ENCODE data around the gene PHF3. TPM values are rescaled to one million over a fixed set of nuclear protein-coding genes. Genes with fewer than 3 reads are reported as not detected.
A peak's percentile ranks its signal among the peaks of the same experiment; 100 is the strongest.

Gene PHF3
- total RNA-seq (ENCODE audit: unreplicated experiment) = 38.7 TPM
- long read RNA-seq, partial matches to known transcripts = 2 of 6 reads
- long read RNA-seq, other reads (novel, unspliced or antisense) = 3 of 6 reads

DNA sequence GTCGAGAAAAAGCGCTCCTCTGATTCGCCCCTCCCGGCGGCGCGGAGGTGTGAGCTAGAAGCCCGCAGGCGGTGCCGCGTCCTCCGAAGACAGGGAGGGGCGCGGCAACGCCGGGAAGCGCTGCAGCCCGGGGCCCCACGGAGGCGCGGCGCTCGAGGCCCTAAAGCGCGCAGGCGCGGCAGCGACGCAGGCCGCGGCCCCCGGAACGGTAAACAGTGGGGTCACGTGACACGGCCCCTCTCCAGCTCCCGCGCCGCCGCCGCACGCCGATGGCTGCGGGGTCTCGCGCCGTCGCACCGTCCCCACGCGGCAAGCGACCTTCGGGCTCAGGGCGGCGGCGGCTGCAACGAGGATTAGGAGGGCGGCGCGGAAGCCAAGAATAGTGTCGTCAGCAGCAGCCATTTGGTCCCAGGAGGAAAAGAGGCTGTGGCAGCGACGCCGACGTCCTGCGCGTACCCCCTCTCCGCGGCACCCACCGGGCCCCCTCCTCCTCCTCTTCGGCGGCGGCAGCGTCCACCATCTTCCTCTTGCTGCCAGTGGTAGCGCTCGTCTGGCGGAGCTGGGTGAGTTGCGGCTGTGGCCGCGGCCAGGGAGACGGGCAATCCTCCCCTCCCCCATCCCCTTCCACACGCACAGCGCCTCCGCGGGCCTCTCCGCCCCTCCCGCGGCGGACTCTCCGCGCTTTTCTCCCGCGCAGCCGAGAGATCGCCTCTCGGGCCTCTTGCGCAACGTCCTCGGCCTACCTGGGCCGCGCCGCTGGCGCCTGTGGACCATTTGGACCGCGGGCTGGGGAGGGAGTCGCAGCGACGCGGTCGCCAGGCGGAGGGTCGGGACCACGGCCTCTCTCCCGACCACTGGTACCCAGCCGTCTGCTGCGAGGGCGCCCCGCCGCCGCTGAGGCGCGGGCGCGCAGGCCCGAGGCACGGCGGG is at the start of gene PHF3:
Gene PHF3 (plus strand): TSS at position 215 of the 930 bp plus-strand sequence. CDS start 10,750 bp downstream, outside the sequence.
- peaks cover 9% of the 10 kb centered on the region for H3K27me3 Mint-ChIP-seq (ENCODE audit: unreplicated experiment)
- H3K4me3 Mint-ChIP-seq (ENCODE audit: unreplicated experiment) = peak within 1 kb of the TSS; percentile 99
- peak within 1 kb of the TSS; percentile 99 for H3K27ac Mint-ChIP-seq (ENCODE audit: unreplicated experiment)
- no peaks in the 10 kb centered on the region for H3K36me3 Mint-ChIP-seq (ENCODE audit: unreplicated experiment)
- H3K4me1 Mint-ChIP-seq (ENCODE audit: low read depth, unreplicated experiment) = peaks cover 11% of the 10 kb centered on the region
- peaks cover 9% of the 10 kb centered on the region for H3K9me3 Mint-ChIP-seq (ENCODE audit: unreplicated experiment)
- DNase-seq = peak; percentile 92
- no peak for TF ChIP-seq CTCF (IDR thresholded peaks at IDR 0.05; ENCODE audit: partially characterized antibody, unreplicated experiment)

- Mint-ChIP-seq H3K27ac (ENCODE audit: unreplicated experiment) (no peak overlapping the region), H3K36me3 (ENCODE audit: unreplicated experiment) (no peaks in the 10 kb centered on the region), H3K9me3 (ENCODE audit: unreplicated experiment) (peaks cover 1% of the 10 kb centered on the region), H3K4me3 (ENCODE audit: unreplicated experiment) (no peak overlapping the region), H3K4me1 (ENCODE audit: low read depth, unreplicated experiment) (peaks cover 2% of the 10 kb centered on the region), H3K27me3 (ENCODE audit: unreplicated experiment) (no peaks in the 10 kb centered on the region)
- TF ChIP-seq CTCF (IDR thresholded peaks at IDR 0.05; ENCODE audit: partially characterized antibody, unreplicated experiment) = no peak
- DNase-seq = no peak
These were observed 45.6 kb upstream of the PHF3 start for GRCh38 chr6:63589952-63590411.

DNA sequence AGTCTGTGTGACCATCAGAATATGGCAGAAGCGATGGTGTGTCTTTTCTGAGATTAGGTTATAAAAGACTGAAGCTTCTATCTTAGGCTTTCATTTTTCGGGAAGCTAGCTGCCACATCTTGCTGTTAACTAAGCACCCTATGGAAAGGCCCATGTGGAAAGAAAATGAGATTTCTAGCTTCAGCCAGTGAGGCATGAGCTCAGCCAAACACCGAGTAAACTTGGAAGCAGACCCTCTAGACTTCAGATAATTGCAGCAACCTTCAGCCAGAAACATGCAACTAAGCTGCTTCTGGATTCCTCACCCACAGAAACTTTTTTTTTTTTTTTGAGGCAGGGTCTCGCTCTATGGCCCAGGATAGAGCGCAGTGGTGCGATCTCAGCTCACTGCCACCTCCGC is 42.7 kb upstream of the PHF3 start:
- Mint-ChIP-seq H3K4me3 (ENCODE audit: unreplicated experiment) (no peak overlapping the region), H3K36me3 (ENCODE audit: unreplicated experiment) (no peaks in the 10 kb centered on the region), H3K27ac (ENCODE audit: unreplicated experiment) (no peak overlapping the region), H3K27me3 (ENCODE audit: unreplicated experiment) (no peaks in the 10 kb centered on the region), H3K9me3 (ENCODE audit: unreplicated experiment) (peaks cover under 1% of the 10 kb centered on the region), H3K4me1 (ENCODE audit: low read depth, unreplicated experiment) (peaks cover 2% of the 10 kb centered on the region)
- no peak for TF ChIP-seq CTCF (IDR thresholded peaks at IDR 0.05; ENCODE audit: partially characterized antibody, unreplicated experiment)
- DNase-seq = no peak

- H3K27me3 Mint-ChIP-seq (ENCODE audit: unreplicated experiment) = peaks cover 1% of the 10 kb centered on the region
- H3K9me3 Mint-ChIP-seq (ENCODE audit: unreplicated experiment) = peaks cover 9% of the 10 kb centered on the region
- H3K4me1 Mint-ChIP-seq (ENCODE audit: low read depth, unreplicated experiment) = no peaks in the 10 kb centered on the region
- H3K36me3 Mint-ChIP-seq (ENCODE audit: unreplicated experiment) = no peaks in the 10 kb centered on the region
- TF ChIP-seq CTCF (IDR thresholded peaks at IDR 0.05; ENCODE audit: partially characterized antibody, unreplicated experiment) = no peak
- DNase-seq = no peak
- peak overlapping the region; percentile 92 for H3K27ac Mint-ChIP-seq (ENCODE audit: unreplicated experiment)
- H3K4me3 Mint-ChIP-seq (ENCODE audit: unreplicated experiment) = peak overlapping the region; percentile 96
These were observed 38.2 kb upstream of the PHF3 start for GRCh38 chr6:63597141-63598048.
